Measurements from ENCODE around the gene CLIP1. TPM values are rescaled to one million over a fixed set of nuclear protein-coding genes. Genes with fewer than 3 reads are reported as not detected.
A peak's percentile ranks its signal among the peaks of the same experiment; 100 is the strongest.

The CLIP1 gene
- total RNA-seq, 2 experiments from 2014 or later = 52.0 to 54.9 TPM

- intact Hi-C loops (cut with DNase I, micrococcal nuclease) = loop anchor here (5.0 kb wide), 2 partner anchors 37 to 57 kb away; no protein-coding TSS in a partner anchor
- Mint-ChIP-seq H3K9me3 (no peaks in the 10 kb centered on the region), H3K4me3 (no peak overlapping the region), H3K27ac (peak overlapping the region; percentile 39), H3K27me3 (no peaks in the 10 kb centered on the region), H3K36me3 (ENCODE audit: low read depth) (no peaks in the 10 kb centered on the region), H3K4me1 (ENCODE audit: low read depth) (peaks cover 31% of the 10 kb centered on the region)
- POLR2A ChIA-PET = interaction anchor here (0.6 to 1.0 kb wide), 2 partner anchors 17 to 415 kb away, joined by 3 to 5 read pairs; no protein-coding TSS in a partner anchor
- no peak for ATAC-seq (ENCODE audit: poor library complexity)
- TF ChIP-seq CTCF (IDR thresholded peaks at IDR 0.05) = no peak
- CTCF ChIA-PET = interaction anchor here (2.4 kb wide), 1 partner anchor 17 kb away, joined by 6 read pairs; no protein-coding TSS in a partner anchor
- DNase-seq = no peak
- Histone ChIP-seq H3K4me3 (ENCODE audit: low read length) (no peak overlapping the region), H3K27ac (ENCODE audit: low read depth in 1 of 2, low read length in 2 of 2) (no peak overlapping the region), H3K27me3 (ENCODE audit: control insufficient read depth in 1 of 2, insufficient read depth in 2 of 2, low read length in 2 of 2) (no peaks in the 10 kb centered on the region), H3K4me1 (ENCODE audit: insufficient read depth, low read length) (peaks cover 29% of the 10 kb centered on the region), H3K36me3 (ENCODE audit: insufficient read depth, low read length) (no peaks in the 10 kb centered on the region), H3K9me3 (ENCODE audit: control insufficient read depth in 1 of 2, insufficient read depth in 1 of 2, low read length in 2 of 2) (no peaks in the 10 kb centered on the region)
These were observed 32.3 kb upstream of the CLIP1 start for GRCh38 chr12:122454739-122455138.

- POLR2A ChIA-PET = interaction anchor here (0.6 to 1.0 kb wide), 2 partner anchors 17 to 416 kb away, joined by 3 to 5 read pairs; no protein-coding TSS in a partner anchor
- no peaks in the 10 kb centered on the region for H3K9me3 Mint-ChIP-seq
- no peaks in the 10 kb centered on the region for H3K36me3 Mint-ChIP-seq (ENCODE audit: low read depth)
- no peak for TF ChIP-seq CTCF (IDR thresholded peaks at IDR 0.05)
- ATAC-seq (ENCODE audit: poor library complexity) (no peak), DNase-seq (no peak)
- peak overlapping the region in 1 of 2 donors; percentile 13 for H3K27ac ChIP-seq (ENCODE audit: low read depth in 1 of 2, low read length in 2 of 2)
- H3K9me3 ChIP-seq (ENCODE audit: control insufficient read depth in 1 of 2, insufficient read depth in 1 of 2, low read length in 2 of 2) = no peaks in the 10 kb centered on the region
- CTCF ChIA-PET = interaction anchor here (2.4 kb wide), 1 partner anchor 17 kb away, joined by 6 read pairs; no protein-coding TSS in a partner anchor
- no peak overlapping the region for H3K4me3 Mint-ChIP-seq
- intact Hi-C loops (cut with DNase I, micrococcal nuclease) = loop anchor here in 1 of 2 experiments (5.0 kb wide), 1 partner anchor 57 kb away; no protein-coding TSS in a partner anchor
- H3K27me3 ChIP-seq (ENCODE audit: control insufficient read depth in 1 of 2, insufficient read depth in 2 of 2, low read length in 2 of 2) = no peaks in the 10 kb centered on the region
- H3K27me3 Mint-ChIP-seq = no peaks in the 10 kb centered on the region
- no peak overlapping the region for H3K4me3 ChIP-seq (ENCODE audit: low read length)
- peaks cover 29% of the 10 kb centered on the region for H3K4me1 ChIP-seq (ENCODE audit: insufficient read depth, low read length)
- peaks cover 31% of the 10 kb centered on the region for H3K4me1 Mint-ChIP-seq (ENCODE audit: low read depth)
- H3K27ac Mint-ChIP-seq = peak overlapping the region; percentile 91
- no peaks in the 10 kb centered on the region for H3K36me3 ChIP-seq (ENCODE audit: insufficient read depth, low read length)
These were observed 31.8 kb upstream of the CLIP1 start for GRCh38 chr12:122454250-122454721.

- Histone ChIP-seq H3K9me3 (ENCODE audit: control insufficient read depth in 1 of 2, insufficient read depth in 1 of 2, low read length in 2 of 2) (no peaks in the 10 kb centered on the region), H3K4me3 (ENCODE audit: low read length) (no peak overlapping the region), H3K4me1 (ENCODE audit: insufficient read depth, low read length) (peaks cover 27% of the 10 kb centered on the region), H3K27ac (ENCODE audit: low read depth in 1 of 2, low read length in 2 of 2) (peak overlapping the region; percentile 39 to 51), H3K27me3 (ENCODE audit: control insufficient read depth in 1 of 2, insufficient read depth in 2 of 2, low read length in 2 of 2) (no peaks in the 10 kb centered on the region), H3K36me3 (ENCODE audit: insufficient read depth, low read length) (no peaks in the 10 kb centered on the region)
- POLR2A ChIA-PET = interaction anchor here (0.6 to 1.9 kb wide), 6 partner anchors 19 to 74 kb away, joined by 3 to 8 read pairs (median 5); partner anchors contain the start of genes KNTC1, RSRC2 and ZCCHC8
- Mint-ChIP-seq H3K4me3 (peak overlapping the region; percentile 81), H3K36me3 (ENCODE audit: low read depth) (no peaks in the 10 kb centered on the region), H3K4me1 (ENCODE audit: low read depth) (peaks cover 30% of the 10 kb centered on the region), H3K27ac (peak overlapping the region; percentile 91), H3K9me3 (no peaks in the 10 kb centered on the region), H3K27me3 (no peaks in the 10 kb centered on the region)
- CTCF ChIA-PET = interaction anchor here (0.9 kb wide), 1 partner anchor 19 kb away, joined by 4 read pairs; no protein-coding TSS in a partner anchor
- no peak for TF ChIP-seq CTCF (IDR thresholded peaks at IDR 0.05)
- DNase-seq = peak in 4 of 14 experiments; percentile 3 to 35 (median 28)
- ATAC-seq (ENCODE audit: poor library complexity) = peak; percentile 22
- intact Hi-C loops (cut with DNase I, micrococcal nuclease) = loop anchor here (2.0 to 5.0 kb wide), 2 partner anchors 48 to 55 kb away; partner anchors contain the start of gene ZCCHC8 (in 1 of the 2)
These were observed 30.3 kb upstream of the CLIP1 start for GRCh38 chr12:122452701-122453285.

Measured in CD4-positive, alpha-beta T cell (primary cell).